Measurements from ENCODE around the gene SNX18.

- no peak for TF ChIP-seq CTCF (IDR thresholded peaks at IDR 0.05; ENCODE audit: control extremely low read depth in 1 of 3, insufficient read depth in 1 of 3, low read depth in 1 of 3, low read length in 3 of 3)
- TF ChIP-seq, protein P1, sequence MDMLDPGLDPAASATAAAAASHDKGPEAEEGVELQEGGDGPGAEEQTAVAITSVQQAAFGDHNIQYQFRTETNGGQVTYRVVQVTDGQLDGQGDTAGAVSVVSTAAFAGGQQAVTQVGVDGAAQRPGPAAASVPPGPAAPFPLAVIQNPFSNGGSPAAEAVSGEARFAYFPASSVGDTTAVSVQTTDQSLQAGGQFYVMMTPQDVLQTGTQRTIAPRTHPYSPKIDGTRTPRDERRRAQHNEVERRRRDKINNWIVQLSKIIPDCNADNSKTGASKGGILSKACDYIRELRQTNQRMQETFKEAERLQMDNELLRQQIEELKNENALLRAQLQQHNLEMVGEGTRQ (IDR thresholded peaks at IDR 0.05; ENCODE audit: low read length), result no peak
- no peak for TF ChIP-seq CTBP2 (IDR thresholded peaks at IDR 0.05; ENCODE audit: borderline replicate concordance, insufficient read depth, insufficient read length, low read length)
- no peak for TF ChIP-seq CHD7 (IDR thresholded peaks at IDR 0.05; ENCODE audit: insufficient replicate concordance, low read length)
- TF ChIP-seq RAD21 (IDR thresholded peaks at IDR 0.05 in 1 of 2, conservative IDR thresholded peaks at IDR 0.05 in 1 of 2; ENCODE audit: low read depth in 2 of 2, low read length in 2 of 2), result no peak
- no peak for TF ChIP-seq POLR2AphosphoS5 (IDR thresholded peaks at IDR 0.05; ENCODE audit: low read depth, low read length)
Measured at GRCh38 chr5:54577937-54578653, 60.5 kb downstream of the SNX18 start.

Measured in H1 (cell line).